NCI-H2029 (cell line): Measurements from ENCODE around the gene CACNA1D.

Experiments used
- DNase-seq: peaks from one replicate; lab custom pipeline; 2025; lab: John Stamatoyannopoulos, UW

CACNA1D gene

DNA sequence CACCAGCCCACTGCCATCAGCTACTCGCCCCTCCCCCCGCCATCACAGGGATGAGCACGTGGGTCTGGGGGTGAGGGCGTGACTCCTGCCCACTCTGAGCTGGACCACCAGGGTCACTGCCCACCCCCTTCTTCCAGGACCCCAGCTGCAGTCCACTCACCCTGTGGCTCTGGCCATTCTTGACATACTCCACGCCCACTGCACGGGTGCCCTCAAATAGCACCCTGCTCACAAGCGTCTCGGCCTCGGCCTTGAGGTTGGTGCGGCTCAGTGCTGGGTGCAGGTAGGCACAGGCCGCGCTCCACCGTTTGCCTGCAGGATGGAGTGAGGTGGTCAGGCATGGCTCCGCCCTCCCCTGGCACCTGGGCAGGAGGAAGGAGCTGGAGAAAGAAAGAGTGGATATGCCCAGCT lies 327.9 kb downstream of the CACNA1D start:
- no peak for DNase-seq

DNA sequence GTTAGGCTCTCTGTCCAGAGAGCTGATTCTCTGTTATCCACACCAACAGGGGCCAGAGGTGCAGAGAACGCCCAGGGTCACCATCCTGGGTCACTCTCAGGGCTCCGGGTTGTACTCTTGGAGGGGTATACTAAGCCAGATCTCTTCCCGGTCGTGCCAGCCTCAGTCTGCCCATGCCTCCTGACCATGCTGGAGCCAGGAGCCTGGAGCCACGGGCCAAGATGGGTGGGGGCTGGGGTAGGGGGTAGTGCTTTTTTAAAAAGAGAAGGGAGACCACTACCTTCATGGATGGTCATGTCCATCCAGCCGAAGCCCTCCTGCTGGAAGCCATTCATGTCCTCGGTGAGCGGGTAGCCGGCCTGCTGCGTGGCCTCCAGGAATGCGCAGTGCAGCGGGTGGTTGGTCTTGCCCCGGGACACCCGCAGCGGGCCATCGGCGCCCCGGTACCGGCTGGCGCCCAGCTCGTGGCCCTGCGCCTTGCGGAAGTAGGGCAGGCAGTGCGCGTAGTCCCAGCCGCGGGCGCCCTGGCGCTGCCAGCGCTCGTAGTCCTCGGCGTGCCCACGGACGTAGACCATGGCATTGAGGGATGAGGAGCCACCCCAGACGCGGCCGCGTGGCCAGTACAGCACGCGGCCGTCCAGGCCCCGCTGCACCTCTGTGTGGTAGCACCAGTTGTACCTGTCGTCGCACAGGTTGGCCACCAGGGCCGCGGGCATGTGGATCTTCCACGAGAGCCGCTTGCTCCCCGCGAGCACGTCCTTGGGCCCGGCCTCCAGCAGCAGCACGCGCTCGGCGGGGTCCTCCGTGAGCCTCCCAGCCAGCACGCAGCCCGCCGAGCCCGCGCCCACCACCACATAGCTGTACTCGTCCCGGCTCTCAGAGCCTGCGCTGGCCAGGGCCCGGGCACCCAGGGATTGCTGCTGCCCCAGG lies 328.9 kb downstream of the CACNA1D start:
- DNase-seq: no peak

DNA sequence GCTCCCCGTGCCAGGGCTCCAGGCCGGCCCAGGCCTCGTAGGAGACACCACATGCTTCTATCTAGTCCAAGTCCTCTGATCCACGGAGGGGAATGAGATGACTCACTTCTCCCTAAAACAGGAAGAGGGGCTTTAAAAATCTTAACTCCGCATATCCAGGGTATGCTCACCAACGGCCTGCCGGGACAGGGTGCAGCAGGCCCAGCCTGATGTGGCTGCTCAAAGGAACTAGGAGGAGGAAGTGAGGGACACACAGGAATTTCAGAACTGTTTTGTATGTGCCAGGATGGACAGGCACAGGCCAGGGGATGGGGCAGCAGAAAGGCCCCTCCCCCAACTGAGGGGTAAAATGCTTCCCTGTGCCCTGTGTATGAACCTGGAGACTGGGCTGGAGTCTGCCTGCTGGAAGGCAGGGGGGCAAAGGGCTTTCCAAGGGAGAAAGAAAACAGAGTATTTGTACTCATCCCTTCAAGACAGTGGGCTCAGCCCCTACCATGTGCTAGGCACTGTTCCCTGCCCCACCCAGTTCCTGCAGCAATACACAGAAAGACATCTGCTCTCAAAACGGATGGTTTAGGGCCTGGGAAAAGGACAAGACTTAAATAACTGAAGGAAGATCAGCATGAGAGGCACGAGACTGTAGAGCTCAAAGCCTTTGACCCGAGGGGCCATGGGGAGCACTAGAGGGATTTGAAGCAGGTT lies 329.7 kb downstream of the CACNA1D start:
- DNase-seq: no peak

DNA sequence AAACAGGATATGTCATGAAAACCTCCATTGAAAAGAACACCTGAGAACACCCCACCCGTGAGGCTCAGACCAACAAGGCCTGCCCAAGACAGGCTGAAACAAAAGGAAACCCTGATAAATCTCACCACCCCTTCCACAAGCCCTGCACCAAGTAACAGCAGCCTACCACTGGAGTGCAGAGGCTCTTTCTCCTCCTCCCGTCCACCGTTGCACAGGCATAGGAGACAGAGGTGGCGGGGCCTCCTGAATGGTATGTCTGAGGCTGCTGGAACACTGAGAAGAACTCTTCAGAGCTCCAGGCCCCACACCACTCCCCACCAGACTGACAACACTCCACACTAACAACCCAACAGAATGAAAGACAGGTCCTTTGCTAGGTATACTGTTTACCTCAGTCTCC lies 330.4 kb downstream of the CACNA1D start:
- no peak for DNase-seq

GRCh38 chr3:53826048-53826447 lies 331.6 kb downstream of the CACNA1D start:
- no peak for DNase-seq

GRCh38 chr3:53828581-53828980 lies 334.2 kb downstream of the CACNA1D start:
- no peak for DNase-seq

GRCh38 chr3:53829605-53830004 lies 335.2 kb downstream of the CACNA1D start:
- no peak for DNase-seq

DNA sequence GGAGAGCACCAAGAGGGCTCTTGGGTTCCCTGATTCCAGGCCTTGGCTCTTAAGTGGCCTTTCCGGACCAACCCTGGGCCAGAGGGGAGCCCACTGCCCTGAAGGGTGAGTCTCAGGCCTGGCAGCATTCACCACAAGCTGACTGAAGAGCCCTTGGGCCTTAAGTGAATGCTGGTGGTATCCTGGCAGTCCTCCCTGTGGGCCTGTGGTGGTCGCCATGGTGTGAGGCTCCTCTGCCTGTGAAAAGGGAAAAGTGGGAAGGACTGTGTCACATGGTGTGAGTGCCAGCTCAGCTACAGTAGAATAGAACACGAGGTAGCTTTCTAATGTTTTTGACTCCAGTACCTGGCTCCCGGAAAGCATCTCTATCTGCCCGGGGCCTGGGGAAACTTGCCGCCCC lies 336.5 kb downstream of the CACNA1D start:
- DNase-seq: no peak

- DNase-seq: no peak
Observed at GRCh38 chr3:53833053-53833645, 338.7 kb downstream of the CACNA1D start.

DNA sequence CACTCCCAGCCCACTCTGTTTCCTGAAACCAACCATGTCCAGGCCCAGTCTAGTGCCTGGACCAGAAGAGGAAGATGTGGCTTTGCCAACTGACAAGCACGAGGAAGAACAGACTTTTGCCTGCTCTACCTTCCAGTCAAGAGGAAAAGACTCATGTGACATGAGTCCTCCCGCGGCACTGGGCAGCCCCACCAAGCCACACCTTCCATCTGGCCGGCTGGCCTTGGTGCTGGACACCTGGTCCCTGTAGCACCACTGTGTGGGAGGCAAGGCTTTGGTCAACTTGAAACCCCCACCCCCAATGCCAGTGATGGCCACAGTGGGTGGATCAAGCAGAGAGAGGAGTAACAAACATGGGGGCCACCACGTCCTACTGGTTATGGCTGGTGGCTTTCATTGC lies 339.3 kb downstream of the CACNA1D start:
- no peak for DNase-seq

DNA sequence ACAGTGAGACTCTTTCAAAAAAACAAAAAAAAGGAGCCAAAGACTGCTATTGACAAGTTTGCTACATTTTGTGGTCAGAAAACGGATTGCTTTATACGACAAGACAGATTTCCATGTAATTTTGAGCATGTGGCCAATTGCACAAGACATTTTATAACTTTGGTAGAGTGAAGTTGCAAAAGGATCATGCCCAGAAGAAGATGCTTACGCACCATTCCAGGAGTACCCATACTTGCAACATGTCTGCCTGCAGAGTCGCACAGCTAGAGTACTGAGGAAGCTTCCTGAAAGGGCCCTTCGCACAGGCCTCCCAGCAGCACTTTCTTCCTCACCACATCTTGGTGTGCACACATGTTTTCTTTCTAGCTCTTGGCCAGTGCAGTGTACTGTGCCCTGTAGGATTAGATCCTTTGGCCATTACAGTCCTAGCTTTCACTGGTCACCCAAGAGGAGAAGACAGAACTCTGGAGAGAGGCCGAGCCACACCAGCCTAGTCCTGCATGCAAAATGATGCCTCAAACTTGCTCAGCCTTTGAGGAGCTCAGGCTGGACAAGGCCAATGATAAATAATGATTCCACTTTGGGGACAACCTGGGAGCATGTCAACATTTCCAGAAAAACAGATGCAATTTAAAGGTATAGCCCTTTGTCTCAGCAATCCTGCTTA lies 340.2 kb downstream of the CACNA1D start:
- DNase-seq: no peak

GRCh38 chr3:53835257-53835656 lies 340.8 kb downstream of the CACNA1D start:
- no peak for DNase-seq

DNA sequence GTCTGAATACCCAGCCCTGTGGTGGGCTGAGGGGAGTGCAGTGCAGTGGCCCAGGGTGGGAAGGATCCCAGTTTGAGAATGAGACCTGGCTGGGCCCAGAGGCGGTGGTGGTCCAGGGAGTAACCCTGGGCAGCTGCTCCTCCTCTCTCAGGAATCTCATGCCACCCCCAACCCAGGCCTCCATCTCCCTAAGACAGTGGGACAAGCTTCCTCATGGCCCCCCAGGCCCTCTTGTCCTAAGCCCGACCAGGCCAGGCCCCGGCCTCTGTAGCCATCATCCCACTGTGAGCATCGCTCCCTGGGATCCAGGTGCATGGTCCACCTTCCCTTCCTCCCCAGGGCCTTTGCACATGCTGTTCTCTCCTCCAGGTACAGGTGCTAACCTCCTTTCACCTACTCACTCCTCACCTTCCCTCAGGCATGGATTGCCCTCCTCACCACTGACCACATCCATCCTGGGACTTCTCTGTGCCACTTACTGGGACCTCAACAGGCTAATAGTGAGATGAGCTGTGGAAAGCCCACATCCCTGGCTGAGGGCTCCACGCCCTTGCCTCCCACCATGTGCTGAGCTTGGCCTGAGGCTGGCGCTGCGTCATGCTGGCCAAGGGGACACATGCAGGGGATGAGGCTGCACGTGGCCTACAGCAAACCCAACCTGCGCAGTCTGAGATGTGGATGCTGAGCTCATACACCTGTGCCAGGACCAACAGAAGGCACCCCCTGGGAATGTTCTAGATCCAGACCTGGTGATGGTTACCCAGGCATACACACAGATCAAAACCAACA lies 341.9 kb downstream of the CACNA1D start:
- DNase-seq: no peak

DNA sequence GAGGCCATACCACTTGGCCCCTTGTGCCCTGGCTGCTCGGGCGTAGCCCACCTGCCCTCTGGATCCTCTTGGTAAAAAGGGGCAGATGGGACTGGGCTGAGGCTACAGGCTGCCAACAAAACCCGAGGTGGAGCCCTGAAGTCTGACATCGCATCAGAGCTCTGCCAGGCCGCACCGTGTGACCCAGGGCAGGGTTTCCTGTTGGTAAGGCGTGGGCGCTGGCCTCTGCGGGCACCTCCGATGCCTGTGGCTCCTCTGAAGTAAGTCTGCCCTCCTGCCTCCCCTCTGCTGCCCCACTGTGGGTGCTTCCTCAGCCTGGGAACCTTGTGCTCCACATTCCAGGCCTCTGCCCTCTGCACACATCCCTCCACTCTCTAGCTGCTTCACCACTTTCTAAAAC lies 342.9 kb downstream of the CACNA1D start:
- DNase-seq: no peak

DNA sequence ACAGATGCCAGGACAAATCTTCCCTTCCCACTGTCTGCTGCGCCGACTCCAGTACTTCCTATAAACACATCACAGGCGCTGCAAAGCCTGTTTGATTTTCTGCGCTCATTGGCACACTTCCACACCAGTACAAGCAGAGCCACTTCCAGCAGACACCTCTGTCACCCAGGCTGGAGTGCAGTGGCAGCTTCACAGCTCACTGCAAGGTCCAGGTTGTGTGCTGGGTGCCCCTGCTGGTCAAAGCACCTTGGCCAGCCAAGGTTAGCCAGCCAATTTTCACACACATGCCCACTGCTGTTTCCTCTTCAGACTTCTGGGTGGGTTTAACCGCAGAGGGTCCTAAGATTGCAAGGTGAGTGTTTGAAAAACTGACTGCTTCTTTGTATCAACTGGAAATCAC lies 346.9 kb downstream of the CACNA1D start:
- peak; percentile 54 for DNase-seq

DNA sequence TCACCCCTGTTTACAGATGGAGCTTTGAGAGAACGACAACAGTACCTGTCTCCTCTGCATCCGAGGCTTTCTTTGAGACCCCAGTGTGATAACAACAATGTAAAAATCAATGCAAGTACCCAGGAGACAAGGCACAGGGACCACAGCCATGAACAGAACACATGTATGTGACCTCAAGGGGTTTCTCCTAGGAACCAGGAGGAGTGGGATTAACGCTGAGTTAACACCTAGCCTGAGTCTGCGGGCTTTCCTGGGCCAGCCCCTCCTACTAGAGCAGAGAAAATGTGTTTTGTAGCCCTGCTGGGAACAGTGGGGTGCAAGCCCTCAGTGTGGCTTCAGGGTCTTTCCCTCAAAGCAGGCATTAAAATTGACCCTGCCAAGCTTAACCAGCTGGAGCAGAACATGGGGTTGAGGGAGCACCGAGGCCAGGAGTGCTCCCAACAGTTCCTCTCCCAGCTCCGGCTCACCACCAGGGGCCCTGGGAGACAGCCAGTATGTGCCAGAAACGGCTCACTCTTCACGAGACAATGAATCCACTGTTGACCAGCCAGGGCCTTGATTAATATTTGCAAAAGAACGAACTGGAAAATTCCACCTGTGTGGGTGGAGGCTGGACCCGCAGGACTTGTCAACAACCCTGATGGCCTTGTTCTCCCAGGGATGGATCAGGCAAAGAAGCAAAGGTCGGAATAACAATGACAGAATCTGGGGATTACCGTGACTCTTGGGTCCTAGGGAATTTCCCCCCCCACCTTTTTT lies 348.2 kb downstream of the CACNA1D start:
- peak; percentile 75 for DNase-seq

DNA sequence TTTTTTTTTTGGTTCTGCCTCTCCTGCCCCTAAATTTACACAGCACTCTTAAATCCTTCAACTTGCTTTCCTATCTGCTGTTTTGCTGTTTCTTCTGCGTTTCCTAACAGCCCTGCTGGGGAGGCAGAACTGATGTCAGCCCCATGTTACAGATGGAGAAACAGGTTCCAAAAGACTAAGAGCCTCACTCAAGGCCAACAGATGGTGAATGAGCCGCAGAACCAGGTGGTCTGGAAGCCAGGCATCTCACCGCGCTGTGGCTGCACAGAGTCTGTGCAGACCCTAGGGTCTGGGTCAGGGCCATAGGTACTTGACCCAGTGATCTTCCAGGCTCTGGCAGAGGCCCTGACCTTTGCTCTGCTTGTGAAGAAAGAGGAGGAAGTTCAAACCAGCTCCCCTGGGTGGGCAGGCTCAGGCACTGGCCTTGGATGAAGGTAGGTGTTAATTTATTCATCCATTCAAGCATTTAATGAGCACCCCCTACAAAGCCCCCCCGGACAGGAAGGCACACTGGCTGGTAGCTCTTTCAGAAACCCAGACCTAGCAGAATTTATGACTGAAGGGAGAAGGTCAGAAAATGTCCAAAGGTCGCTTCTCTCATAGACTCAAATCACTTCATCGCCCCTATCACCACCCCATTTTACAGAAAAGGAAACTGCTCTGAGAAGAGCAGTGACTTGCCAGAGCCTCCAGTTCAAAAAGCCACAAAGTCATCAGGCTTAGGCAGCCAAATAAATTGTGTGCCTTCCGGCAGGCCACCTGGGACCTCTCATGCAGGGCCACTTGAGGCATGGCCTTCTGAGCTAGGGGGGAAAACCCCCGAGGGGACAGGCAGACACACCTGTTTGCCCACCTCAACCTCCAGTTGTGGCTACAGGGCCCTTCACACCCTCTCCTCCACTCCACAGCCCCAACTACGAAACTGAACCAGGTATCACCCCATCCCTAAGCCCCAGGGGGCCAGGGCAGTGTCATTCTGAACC lies 349.1 kb downstream of the CACNA1D start:
- DNase-seq: no peak

- DNase-seq: no peak
Observed at GRCh38 chr3:53844262-53845102, 350.1 kb downstream of the CACNA1D start.
